GM12801 (cell line): ENCODE data around the gene ITGAD.

Experiments
- CTCF ChIP-seq: IDR thresholded peaks from one replicate; pipeline ENCODE4 v1.5.1; 2011; ENCODE audit warnings: control low read depth; ENCODE audit not compliant: insufficient read length; ENCODE audit errors: extremely low read depth

ITGAD gene

GRCh38 chr16:31400191-31400590 is 7.1 kb downstream of the ITGAD start:
- TF ChIP-seq CTCF = no peak

DNA sequence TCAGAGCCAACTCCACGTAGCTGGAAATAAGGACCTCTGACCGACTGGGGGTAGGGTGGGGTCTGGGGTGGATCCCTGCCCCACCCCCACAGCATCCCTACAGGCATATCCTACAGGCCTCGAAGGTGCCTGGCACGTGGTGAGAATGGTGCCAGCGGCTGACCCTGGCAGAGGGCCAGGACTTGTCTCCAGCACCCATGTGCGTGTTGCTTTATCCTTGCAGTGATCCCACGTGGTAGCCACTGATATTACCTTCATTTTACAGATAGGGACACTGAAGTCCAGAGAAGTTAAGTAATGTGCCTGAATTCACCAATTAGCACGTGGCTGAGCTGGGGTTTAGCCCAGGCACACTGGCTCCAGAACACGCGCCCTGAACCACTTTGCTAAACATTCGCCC is 8.3 kb downstream of the ITGAD start:
- TF ChIP-seq CTCF = no peak

GRCh38 chr16:31402687-31403086 is 9.6 kb downstream of the ITGAD start:
- TF ChIP-seq CTCF = no peak

DNA sequence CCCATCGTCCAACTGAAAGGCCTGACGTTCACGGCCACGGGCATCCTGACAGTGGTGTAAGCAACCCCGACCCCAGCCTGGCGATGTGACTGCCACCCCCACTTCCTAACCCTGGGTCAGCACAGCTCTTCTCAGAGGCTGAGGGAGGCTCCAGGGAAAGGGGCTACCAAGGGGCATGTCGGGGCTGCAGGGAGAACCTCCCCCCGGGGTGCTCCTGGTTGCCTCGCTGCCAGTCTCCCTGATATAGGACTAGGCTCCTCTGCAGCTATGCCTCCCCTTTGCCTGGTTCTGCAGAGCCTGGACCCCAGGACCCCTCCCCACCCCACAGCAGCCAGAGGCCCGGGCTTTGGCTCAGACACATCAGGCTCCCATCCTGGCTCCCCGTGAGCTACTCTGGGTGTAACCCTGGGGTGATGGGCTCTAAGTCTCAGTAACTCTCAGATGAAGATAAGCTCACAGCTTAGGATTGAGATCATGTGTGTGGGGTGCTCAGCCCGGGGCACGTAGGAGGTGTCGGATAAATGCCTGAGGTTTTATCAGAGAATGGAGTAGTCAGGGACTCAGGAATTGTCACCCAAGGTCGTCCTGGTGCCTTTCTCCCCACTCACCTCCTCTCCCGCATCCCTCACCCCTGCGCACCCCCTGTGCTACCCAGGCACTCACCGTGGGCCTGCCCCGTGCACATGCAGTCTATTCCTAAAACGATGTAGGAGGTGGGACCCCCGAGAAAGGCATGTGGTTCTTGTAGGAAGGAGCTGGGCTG is 10.6 kb downstream of the ITGAD start:
- TF ChIP-seq CTCF = no peak

DNA sequence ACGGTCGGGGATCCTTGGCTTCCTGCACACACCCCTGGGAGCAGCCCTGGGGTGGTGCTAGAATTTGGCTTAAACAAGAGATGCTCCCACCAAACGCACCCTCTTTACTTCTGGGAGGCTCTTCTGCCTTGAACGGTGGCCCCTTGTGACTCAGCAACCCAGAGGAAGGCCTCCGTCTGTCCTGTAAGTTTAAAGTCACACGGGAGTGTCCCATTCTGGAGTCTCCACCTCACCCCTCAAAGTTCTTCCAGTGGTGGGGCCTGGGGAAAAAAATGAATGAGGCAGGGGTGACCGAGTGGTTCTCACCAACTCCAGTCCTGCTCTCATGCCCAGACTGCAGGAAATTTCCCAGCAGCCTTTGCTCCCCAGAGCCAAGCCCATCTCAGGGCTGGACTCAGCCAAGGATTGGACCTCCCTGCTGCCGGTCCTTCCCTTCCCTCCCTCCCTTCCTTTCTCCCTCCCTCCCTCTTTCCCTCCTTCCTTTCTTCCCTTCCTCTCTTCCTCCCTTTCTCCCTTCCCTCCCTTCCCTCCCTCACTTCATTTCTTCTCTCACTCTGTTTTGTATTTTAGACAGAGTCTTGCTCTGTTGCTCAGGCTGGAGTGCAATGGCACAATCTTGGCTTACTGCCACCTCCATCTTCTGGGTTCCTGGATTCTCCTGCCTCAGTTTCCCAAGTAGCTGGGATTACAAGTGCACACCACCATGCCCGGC is 11.4 kb downstream of the ITGAD start:
- no peak for TF ChIP-seq CTCF

DNA sequence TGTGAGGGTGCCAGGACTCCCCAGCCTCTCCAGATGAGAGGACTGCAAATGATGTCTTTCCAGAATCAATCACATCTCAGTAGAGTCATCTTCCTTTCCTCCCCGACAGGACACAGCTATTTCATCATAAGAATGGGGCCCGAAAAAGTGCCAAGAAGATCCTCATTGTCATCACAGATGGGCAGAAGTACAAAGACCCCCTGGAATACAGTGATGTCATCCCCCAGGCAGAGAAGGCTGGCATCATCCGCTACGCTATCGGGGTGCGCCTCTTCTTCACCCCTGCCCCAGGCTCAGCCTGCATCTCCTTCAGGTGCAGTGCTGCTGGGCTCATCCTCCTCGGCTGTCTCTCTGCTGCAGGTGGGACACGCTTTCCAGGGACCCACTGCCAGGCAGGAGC is 14.3 kb downstream of the ITGAD start:
- no peak for TF ChIP-seq CTCF

DNA sequence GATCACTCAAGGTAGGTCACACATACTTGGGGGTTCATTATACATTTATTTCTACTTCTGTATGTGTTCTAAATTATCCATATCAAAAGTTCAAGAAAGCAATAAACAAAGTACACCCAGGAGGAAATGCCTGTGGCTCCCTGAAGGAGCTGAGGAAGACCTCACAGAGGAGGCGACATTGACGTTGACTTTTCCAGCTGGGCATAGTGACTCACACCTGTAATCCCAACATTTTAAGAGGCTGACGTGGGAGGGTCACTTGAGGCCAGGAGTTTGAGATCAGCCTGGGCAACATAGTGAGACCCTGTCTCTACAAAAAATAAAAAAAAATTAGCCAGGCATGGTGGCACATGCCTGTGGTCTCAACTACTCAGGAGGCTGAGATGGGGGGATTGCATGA is 16.3 kb downstream of the ITGAD start:
- no peak for TF ChIP-seq CTCF
